Measurements from ENCODE around the gene RNASE12.

Gene RNASE12

DNA sequence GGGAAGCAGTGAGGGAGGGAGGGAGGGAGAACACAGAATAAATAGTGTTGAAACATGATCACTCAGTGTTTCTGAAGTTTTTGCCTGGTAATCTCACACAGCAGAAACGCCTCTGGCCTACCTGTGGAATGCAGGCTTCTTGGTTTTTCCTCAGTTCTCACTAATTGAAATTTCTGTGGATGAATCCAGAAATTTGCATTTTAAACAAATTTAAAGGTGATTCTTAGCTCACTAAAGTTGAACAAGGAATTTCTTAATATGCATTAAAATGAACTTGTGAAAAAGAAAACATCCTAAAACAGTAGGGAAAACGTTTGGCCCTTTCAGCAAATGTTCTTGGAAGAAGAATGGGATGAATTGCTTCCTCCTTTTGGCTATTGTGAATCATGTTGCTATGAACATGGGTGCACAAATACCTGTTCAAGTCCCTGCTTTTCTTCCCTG lies 31.7 kb downstream of the RNASE12 start:
- Histone ChIP-seq H3K27ac (ENCODE audit: low read depth, low read length) (peak overlapping the region; percentile 92), H3K27me3 (ENCODE audit: control insufficient read depth, insufficient read depth, low read length) (no peaks in the 10 kb centered on the region), H3K9ac (ENCODE audit: low read depth, low read length) (no peak overlapping the region), H3K36me3 (ENCODE audit: control insufficient read depth, insufficient read depth, low read length) (no peaks in the 10 kb centered on the region), H3K4me1 (ENCODE audit: control insufficient read depth, insufficient read depth, low read length) (peaks cover 55% of the 10 kb centered on the region), H3K9me3 (ENCODE audit: control insufficient read depth, insufficient read depth, low read length) (no peaks in the 10 kb centered on the region), H3K4me3 (ENCODE audit: low read depth, low read length) (peak overlapping the region; percentile 0; the same call in 1 of the 2 replicates)

DNA sequence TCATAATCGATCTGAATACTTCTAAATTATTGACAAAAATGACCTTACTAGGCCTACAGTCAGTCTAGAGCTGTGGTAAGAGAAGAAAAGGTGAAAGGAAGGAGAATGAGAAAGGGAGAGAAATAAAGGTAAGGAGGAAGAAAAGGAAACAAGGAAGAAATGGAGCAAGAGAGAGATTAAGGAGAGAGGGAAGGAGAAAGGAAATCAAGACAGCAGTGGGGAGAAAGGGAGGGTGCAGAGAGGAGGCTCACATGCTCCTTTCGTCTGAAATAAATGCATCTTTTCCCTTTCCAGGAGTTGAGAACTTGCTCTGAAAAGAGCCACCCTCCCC lies 34.0 kb downstream of the RNASE12 start:
- no peaks in the 10 kb centered on the region for H3K9me3 ChIP-seq (ENCODE audit: control insufficient read depth, insufficient read depth, low read length)
- H3K27ac ChIP-seq (ENCODE audit: low read depth, low read length) = no peak overlapping the region
- no peak overlapping the region for H3K4me3 ChIP-seq (ENCODE audit: low read depth, low read length)
- H3K27me3 ChIP-seq (ENCODE audit: control insufficient read depth, insufficient read depth, low read length) = no peaks in the 10 kb centered on the region
- H3K36me3 ChIP-seq (ENCODE audit: control insufficient read depth, insufficient read depth, low read length) = no peaks in the 10 kb centered on the region
- no peak overlapping the region for H3K9ac ChIP-seq (ENCODE audit: low read depth, low read length)
- H3K4me1 ChIP-seq (ENCODE audit: control insufficient read depth, insufficient read depth, low read length) = peaks cover 52% of the 10 kb centered on the region

DNA sequence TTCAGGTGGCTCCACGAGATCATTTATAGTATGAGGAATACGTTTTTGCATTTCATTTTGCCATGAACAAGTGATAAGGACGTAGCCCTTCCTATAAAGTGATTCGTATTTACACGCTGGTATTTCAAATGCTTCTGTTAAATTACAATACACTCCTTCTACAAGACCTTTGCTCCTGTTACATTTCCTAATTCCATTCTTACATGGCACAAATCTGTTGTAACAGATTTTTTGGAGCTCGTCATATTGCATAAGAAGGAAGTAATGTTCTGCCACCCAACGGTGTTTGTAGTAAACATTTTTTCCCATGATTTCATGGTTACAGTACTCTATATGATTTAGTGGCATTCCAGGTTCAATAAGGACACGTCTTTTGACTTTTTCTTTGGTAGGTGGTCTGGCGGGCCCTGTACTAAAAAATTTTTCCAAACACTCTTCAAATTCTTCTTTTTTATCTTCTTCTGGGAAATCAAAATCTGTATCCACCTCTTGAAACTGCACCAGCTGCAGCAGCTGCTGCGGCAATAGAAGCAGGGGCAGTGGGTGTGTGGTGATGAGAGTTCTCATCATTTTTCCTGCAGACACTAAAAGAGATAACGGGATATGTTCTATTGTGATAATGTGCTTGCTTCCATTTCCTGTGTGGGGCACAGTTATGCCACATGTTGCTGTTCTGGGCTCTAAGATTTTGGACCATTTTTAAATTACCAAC lies 34.5 kb downstream of the RNASE12 start:
- H3K36me3 ChIP-seq (ENCODE audit: control insufficient read depth, insufficient read depth, low read length) = no peaks in the 10 kb centered on the region
- H3K27me3 ChIP-seq (ENCODE audit: control insufficient read depth, insufficient read depth, low read length) = no peaks in the 10 kb centered on the region
- H3K9me3 ChIP-seq (ENCODE audit: control insufficient read depth, insufficient read depth, low read length) = no peaks in the 10 kb centered on the region
- peaks cover 52% of the 10 kb centered on the region for H3K4me1 ChIP-seq (ENCODE audit: control insufficient read depth, insufficient read depth, low read length)
- H3K27ac ChIP-seq (ENCODE audit: low read depth, low read length) = no peak overlapping the region
- H3K4me3 ChIP-seq (ENCODE audit: low read depth, low read length) = no peak overlapping the region
- no peak overlapping the region for H3K9ac ChIP-seq (ENCODE audit: low read depth, low read length)

DNA sequence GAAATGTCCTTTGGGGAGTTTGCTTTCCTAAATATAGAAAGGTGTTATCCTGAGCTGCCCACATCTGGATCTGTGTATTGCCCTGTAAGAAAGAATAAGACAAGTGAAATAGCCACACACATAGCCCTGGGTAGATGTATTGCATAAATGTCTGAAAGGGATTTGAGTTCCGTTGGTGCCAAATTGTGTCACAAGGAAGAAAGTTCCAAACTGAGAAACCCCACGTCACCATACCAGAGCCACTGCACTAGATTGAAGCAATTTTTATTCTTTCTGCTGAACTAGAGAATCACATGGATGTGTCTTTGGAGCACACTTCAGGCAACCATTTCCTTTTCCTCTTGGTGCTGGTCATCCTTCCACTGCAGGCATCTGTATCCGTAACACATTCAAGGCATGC lies 35.3 kb downstream of the RNASE12 start:
- H3K9ac ChIP-seq (ENCODE audit: low read depth, low read length) = no peak overlapping the region
- H3K27ac ChIP-seq (ENCODE audit: low read depth, low read length) = no peak overlapping the region
- peaks cover 50% of the 10 kb centered on the region for H3K4me1 ChIP-seq (ENCODE audit: control insufficient read depth, insufficient read depth, low read length)
- no peaks in the 10 kb centered on the region for H3K36me3 ChIP-seq (ENCODE audit: control insufficient read depth, insufficient read depth, low read length)
- H3K4me3 ChIP-seq (ENCODE audit: low read depth, low read length) = no peak overlapping the region
- H3K27me3 ChIP-seq (ENCODE audit: control insufficient read depth, insufficient read depth, low read length) = no peaks in the 10 kb centered on the region
- H3K9me3 ChIP-seq (ENCODE audit: control insufficient read depth, insufficient read depth, low read length) = no peaks in the 10 kb centered on the region

DNA sequence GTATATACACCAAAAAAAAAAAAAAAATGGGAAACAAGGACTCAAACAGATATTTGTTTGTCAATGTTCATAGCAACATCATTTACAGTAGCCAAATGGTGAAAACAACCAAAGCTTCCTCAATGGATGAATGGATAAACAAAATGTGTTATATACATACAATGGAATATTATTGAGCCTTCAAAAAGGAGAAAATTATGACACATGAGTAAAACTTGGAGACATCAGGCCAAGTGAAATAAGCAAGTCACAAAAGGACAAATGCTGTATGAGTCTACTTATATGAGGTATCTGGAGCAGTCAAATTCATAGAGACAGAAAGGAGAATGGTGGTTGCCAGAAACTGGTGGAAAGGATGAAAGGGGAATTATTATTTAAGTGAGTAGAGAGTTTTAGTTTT lies 38.2 kb downstream of the RNASE12 start:
- H3K4me3 ChIP-seq (ENCODE audit: low read depth, low read length) = no peak overlapping the region
- no peaks in the 10 kb centered on the region for H3K27me3 ChIP-seq (ENCODE audit: control insufficient read depth, insufficient read depth, low read length)
- no peak overlapping the region for H3K9ac ChIP-seq (ENCODE audit: low read depth, low read length)

DNA sequence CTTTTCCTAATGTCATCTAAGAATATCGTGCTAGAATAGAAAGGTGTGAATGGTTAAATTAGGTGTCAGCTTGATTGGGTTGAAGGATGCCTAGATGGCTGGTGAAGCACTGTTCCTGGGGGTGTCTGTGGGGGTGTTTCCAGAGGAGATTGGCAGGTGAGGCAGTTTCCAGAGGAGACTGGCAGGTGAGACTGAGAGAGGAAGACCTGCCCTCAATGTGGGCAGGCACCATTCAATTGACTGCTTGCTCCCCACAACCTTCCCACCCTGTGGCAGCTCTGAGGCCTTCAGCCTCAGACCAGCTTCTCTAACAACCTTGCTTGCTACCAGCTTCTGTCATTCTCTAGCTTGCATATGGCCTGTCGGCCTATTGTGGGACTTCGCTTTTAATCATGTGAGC lies 39.6 kb downstream of the RNASE12 start:
- Histone ChIP-seq H3K9ac (ENCODE audit: low read depth, low read length) (no peak overlapping the region), H3K27me3 (ENCODE audit: control insufficient read depth, insufficient read depth, low read length) (no peaks in the 10 kb centered on the region), H3K4me3 (ENCODE audit: low read depth, low read length) (no peak overlapping the region), H3K36me3 (ENCODE audit: control insufficient read depth, insufficient read depth, low read length) (no peaks in the 10 kb centered on the region), H3K4me1 (ENCODE audit: control insufficient read depth, insufficient read depth, low read length) (peaks cover 9% of the 10 kb centered on the region; the same call in 1 of the 2 replicates), H3K9me3 (ENCODE audit: control insufficient read depth, insufficient read depth, low read length) (no peaks in the 10 kb centered on the region), H3K27ac (ENCODE audit: low read depth, low read length) (no peak overlapping the region)

More for the DNA sequence above, 38.2 kb downstream of the RNASE12 start:
- no peaks in the 10 kb centered on the region for H3K9me3 ChIP-seq (ENCODE audit: control insufficient read depth, insufficient read depth, low read length)
- H3K27ac ChIP-seq (ENCODE audit: low read depth, low read length) = no peak overlapping the region
- peaks cover 22% of the 10 kb centered on the region for H3K4me1 ChIP-seq (ENCODE audit: control insufficient read depth, insufficient read depth, low read length)
- no peaks in the 10 kb centered on the region for H3K36me3 ChIP-seq (ENCODE audit: control insufficient read depth, insufficient read depth, low read length)

DNA sequence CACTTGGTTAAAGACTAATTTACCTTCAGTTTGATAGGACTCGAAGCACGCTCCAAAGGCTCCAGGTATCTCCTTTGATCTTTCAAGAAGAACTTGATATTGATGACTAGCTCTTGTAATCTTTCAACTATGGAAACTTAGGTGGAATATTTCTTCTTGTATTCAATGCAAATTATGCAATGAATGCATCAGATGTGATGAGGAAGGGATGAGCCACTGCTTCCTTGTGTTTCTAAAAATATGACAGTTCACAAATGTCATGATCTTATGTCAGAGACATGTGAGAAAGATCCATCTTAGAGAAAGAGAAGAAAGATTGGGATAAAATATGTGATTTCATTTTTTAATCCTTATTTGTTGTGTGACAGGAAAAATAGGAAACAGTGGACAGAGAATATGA lies 40.2 kb downstream of the RNASE12 start:
- Histone ChIP-seq H3K4me1 (ENCODE audit: control insufficient read depth, insufficient read depth, low read length) (peaks cover 2% of the 10 kb centered on the region; the same call in 1 of the 2 replicates), H3K4me3 (ENCODE audit: low read depth, low read length) (no peak overlapping the region), H3K9ac (ENCODE audit: low read depth, low read length) (no peak overlapping the region), H3K27ac (ENCODE audit: low read depth, low read length) (no peak overlapping the region), H3K36me3 (ENCODE audit: control insufficient read depth, insufficient read depth, low read length) (no peaks in the 10 kb centered on the region), H3K9me3 (ENCODE audit: control insufficient read depth, insufficient read depth, low read length) (no peaks in the 10 kb centered on the region), H3K27me3 (ENCODE audit: control insufficient read depth, insufficient read depth, low read length) (no peaks in the 10 kb centered on the region)

DNA sequence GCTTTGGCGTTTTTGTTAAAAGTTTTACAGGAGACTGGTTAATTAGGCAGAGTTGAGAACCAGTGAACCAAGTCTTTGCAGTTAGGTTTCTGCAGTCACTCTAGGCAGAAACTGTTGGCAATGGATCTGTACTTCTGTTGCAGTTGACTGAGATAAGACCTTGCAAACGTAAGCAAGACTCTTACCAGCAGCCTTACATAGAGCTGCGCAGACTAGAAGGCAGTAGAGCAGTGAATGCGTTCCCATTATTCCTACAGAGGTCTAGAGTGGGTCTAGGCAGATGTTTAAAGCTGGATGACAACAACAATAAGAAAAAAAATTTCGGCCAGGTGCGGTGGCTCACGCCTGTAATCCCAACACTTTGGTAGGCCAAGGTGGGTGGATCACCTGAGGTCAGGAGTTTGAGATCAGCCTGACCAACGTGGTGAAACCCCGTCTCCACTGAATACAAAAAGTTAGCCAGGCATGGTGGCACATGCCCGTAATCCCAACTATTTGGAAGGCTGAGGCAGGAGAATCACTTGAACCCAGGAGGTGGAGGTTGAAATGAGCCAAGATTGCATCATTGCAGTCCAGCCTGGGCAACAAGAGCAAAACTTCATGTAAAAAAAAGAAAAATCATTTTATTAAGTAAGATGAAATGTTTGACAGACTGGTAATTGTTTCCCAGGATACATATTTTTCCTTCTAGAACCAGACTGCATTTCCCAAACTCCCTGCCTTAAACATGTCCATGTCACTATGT lies 42.6 kb downstream of the RNASE12 start:
- Histone ChIP-seq H3K4me1 (ENCODE audit: control insufficient read depth, insufficient read depth, low read length) (no peaks in the 10 kb centered on the region), H3K27me3 (ENCODE audit: control insufficient read depth, insufficient read depth, low read length) (no peaks in the 10 kb centered on the region)

DNA sequence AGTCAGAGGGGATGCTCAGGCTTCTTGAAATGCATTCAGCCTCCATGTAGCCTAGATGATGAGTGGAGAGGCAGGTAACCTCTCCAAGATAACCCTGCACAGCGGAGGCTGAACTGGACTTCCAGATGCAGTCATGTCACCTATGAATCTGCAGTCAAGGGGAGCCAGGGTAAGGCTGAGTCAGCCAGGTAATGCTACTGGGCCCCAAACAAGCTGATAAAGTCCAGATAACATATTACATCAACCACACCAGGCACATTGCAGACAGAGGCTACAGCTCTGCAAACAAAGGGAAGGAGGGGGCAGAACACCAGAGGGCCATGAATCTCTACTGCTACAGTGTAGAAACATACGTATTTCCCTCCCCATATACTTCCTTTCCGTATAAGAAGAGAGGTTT lies 44.3 kb downstream of the RNASE12 start:
- Histone ChIP-seq H3K4me1 (ENCODE audit: control insufficient read depth, insufficient read depth, low read length) (no peaks in the 10 kb centered on the region), H3K9me3 (ENCODE audit: control insufficient read depth, insufficient read depth, low read length) (no peaks in the 10 kb centered on the region), H3K4me3 (ENCODE audit: low read depth, low read length) (no peak overlapping the region), H3K27ac (ENCODE audit: low read depth, low read length) (no peak overlapping the region), H3K9ac (ENCODE audit: low read depth, low read length) (no peak overlapping the region), H3K27me3 (ENCODE audit: control insufficient read depth, insufficient read depth, low read length) (no peaks in the 10 kb centered on the region), H3K36me3 (ENCODE audit: control insufficient read depth, insufficient read depth, low read length) (no peaks in the 10 kb centered on the region)

More for the DNA sequence above, 42.6 kb downstream of the RNASE12 start:
- Histone ChIP-seq H3K9me3 (ENCODE audit: control insufficient read depth, insufficient read depth, low read length) (no peaks in the 10 kb centered on the region), H3K27ac (ENCODE audit: low read depth, low read length) (no peak overlapping the region), H3K9ac (ENCODE audit: low read depth, low read length) (no peak overlapping the region), H3K4me3 (ENCODE audit: low read depth, low read length) (no peak overlapping the region), H3K36me3 (ENCODE audit: control insufficient read depth, insufficient read depth, low read length) (no peaks in the 10 kb centered on the region)

Measured in HUES48 (cell line).